T-helper 2 cell treated with Interferon-gamma antibody and Interleukin-4, amounts not matched to agents 100 ng/mL and 5 ng/mL, for 36 hours (primary cell): ENCODE data around the gene SMG6. TPM values are rescaled to one million over a fixed set of nuclear protein-coding genes. Genes with fewer than 3 reads are reported as not detected.

Experiments
- intact Hi-C: fragments of 100-400 bp; cut with micrococcal nuclease; formaldehyde crosslinking; loops from one replicate; pipeline ENCODE4 v1.15.1; 2023
- total RNA-seq: library from RNA; stranded (reverse); gene quantifications from 2 replicates; pipeline ENCODE4 v1.2.3, GENCODE V29; 2022

Gene SMG6
- total RNA-seq, 1 donor from 2014 or later, result 56.0 TPM

- intact Hi-C loops, result loop anchor here (1.0 to 5.0 kb wide), 3 partner anchors 17 to 167 kb away; no protein-coding TSS in a partner anchor
Observed at GRCh38 chr17:2087597-2088211, 215.9 kb downstream of the SMG6 start.

GRCh38 chr17:2086306-2086705, 217.3 kb downstream of the SMG6 start:
- intact Hi-C loops, result loop anchor here (5.0 kb wide), 1 partner anchor 106 kb away; no protein-coding TSS in a partner anchor

GRCh38 chr17:2085648-2085949, 218.0 kb downstream of the SMG6 start:
- intact Hi-C loops, result loop anchor here (5.0 kb wide), 1 partner anchor 107 kb away; no protein-coding TSS in a partner anchor

- intact Hi-C loops, result loop anchor here (5.0 kb wide), 1 partner anchor 107 kb away; no protein-coding TSS in a partner anchor
Observed at GRCh38 chr17:2084766-2085647, 218.6 kb downstream of the SMG6 start.

GRCh38 chr17:2084036-2084765, 219.4 kb downstream of the SMG6 start:
- intact Hi-C loops, result no loop called here

GRCh38 chr17:2083613-2084035, 220.0 kb downstream of the SMG6 start:
- intact Hi-C loops, result no loop called here

GRCh38 chr17:2082003-2082781, 221.4 kb downstream of the SMG6 start:
- intact Hi-C loops, result no loop called here

- intact Hi-C loops, result no loop called here
Observed at GRCh38 chr17:2081564-2081963, 222.0 kb downstream of the SMG6 start.

- intact Hi-C loops, result no loop called here
Observed at GRCh38 chr17:2077040-2077439, 226.5 kb downstream of the SMG6 start.

- intact Hi-C loops, result no loop called here
Observed at GRCh38 chr17:2076087-2076984, 227.2 kb downstream of the SMG6 start.

- intact Hi-C loops, result no loop called here
Observed at GRCh38 chr17:2075336-2076086, 228.1 kb downstream of the SMG6 start.

GRCh38 chr17:2074919-2075318, 228.7 kb downstream of the SMG6 start:
- intact Hi-C loops, result no loop called here

- intact Hi-C loops, result loop anchor here (2.0 kb wide), 1 partner anchor 17 kb away; the partner anchor contains the start of gene HIC1
Observed at GRCh38 chr17:2071455-2072281, 231.9 kb downstream of the SMG6 start.

GRCh38 chr17:2071024-2071385, 232.6 kb downstream of the SMG6 start:
- intact Hi-C loops, result loop anchor here (2.0 kb wide), 1 partner anchor 16 kb away; the partner anchor contains the start of gene HIC1

- intact Hi-C loops, result loop anchor here (1.0 to 2.0 kb wide), 2 partner anchors 16 to 17 kb away; partner anchors contain the start of gene HIC1
Observed at GRCh38 chr17:2070241-2071023, 233.2 kb downstream of the SMG6 start.

GRCh38 chr17:2068519-2069051, 235.0 kb downstream of the SMG6 start:
- intact Hi-C loops, result no loop called here

GRCh38 chr17:2068031-2068518, 235.5 kb downstream of the SMG6 start:
- intact Hi-C loops, result no loop called here
